GM18951 (cell line): ENCODE results near the gene SEPTIN5.

Experiments used
- POLR2A ChIP-seq: IDR thresholded peaks from 4 replicates; pipeline ENCODE4 v1.6.1; 2011; ENCODE audit warnings: mild to moderate bottlenecking; ENCODE audit not compliant: insufficient read length, insufficient read depth; ENCODE audit errors: extremely low read depth
- in situ Hi-C: fragments of 300-500 bp; cut with MboI; formaldehyde crosslinking; loops from one replicate; pipeline ENCODE4 v1.12.0; 2022; ENCODE audit warnings: low sequenced_read_pairs, mixed read lengths, inconsistent platforms; ENCODE audit not compliant: unreplicated experiment

The SEPTIN5 gene

GRCh38 chr22:19734163-19734562, 19.9 kb downstream of the SEPTIN5 start:
- in situ Hi-C loops = loop anchor here (5.0 kb wide), 1 partner anchor 178 kb away; no protein-coding TSS in a partner anchor
- TF ChIP-seq POLR2A = no peak

- TF ChIP-seq POLR2A = no peak
- in situ Hi-C loops = loop anchor here (5.0 kb wide), 1 partner anchor 177 kb away; no protein-coding TSS in a partner anchor
Observed at GRCh38 chr22:19734837-19735382, 20.6 kb downstream of the SEPTIN5 start.

- in situ Hi-C loops = no loop called here
- TF ChIP-seq POLR2A = no peak
Observed at GRCh38 chr22:19735665-19736510, 21.6 kb downstream of the SEPTIN5 start.

- TF ChIP-seq POLR2A = no peak
- in situ Hi-C loops = no loop called here
Observed at GRCh38 chr22:19737846-19738663, 23.8 kb downstream of the SEPTIN5 start.

- no peak for TF ChIP-seq POLR2A
- in situ Hi-C loops = no loop called here
Observed at GRCh38 chr22:19738664-19739447, 24.6 kb downstream of the SEPTIN5 start.

GRCh38 chr22:19739448-19739895, 25.2 kb downstream of the SEPTIN5 start:
- TF ChIP-seq POLR2A = no peak
- in situ Hi-C loops = no loop called here

- TF ChIP-seq POLR2A = no peak
- in situ Hi-C loops = no loop called here
Observed at GRCh38 chr22:19739911-19740449, 25.7 kb downstream of the SEPTIN5 start.

GRCh38 chr22:19740586-19740985, 26.3 kb downstream of the SEPTIN5 start:
- in situ Hi-C loops = no loop called here
- TF ChIP-seq POLR2A = no peak

- in situ Hi-C loops = no loop called here
- no peak for TF ChIP-seq POLR2A
Observed at GRCh38 chr22:19741053-19741452, 26.8 kb downstream of the SEPTIN5 start.

GRCh38 chr22:19742160-19743066, 28.1 kb downstream of the SEPTIN5 start:
- no peak for TF ChIP-seq POLR2A
- in situ Hi-C loops = no loop called here

GRCh38 chr22:19743081-19743480, 28.8 kb downstream of the SEPTIN5 start:
- in situ Hi-C loops = no loop called here
- no peak for TF ChIP-seq POLR2A
